ENCODE data around the gene RNASEH1. TPM values are rescaled to one million over a fixed set of nuclear protein-coding genes. Genes with fewer than 3 reads are reported as not detected.

Gene RNASEH1
- total and polyA plus RNA-seq, 2 of the 4 experiments (the other 2 are of a cell fraction), result 23.5 to 23.7 TPM

GRCh38 chr2:3580449-3580848 is 22.3 kb upstream of the RNASEH1 start:
- BruUV-seq (replicated peaks), result no TSS peak
- intact Hi-C loops (cut with micrococcal nuclease) (no loop called here), dilution Hi-C loops (cut with HindIII; ENCODE audit: low sequenced_read_pairs, unreplicated experiment) (no loop called here), in situ Hi-C loops (cut with MboI; ENCODE audit: low sequenced_read_pairs) (no loop called here)
- H4K8ac ChIP-seq (ENCODE audit: low read depth in 2 of 2, low read length in 2 of 2), result no peak overlapping the region
- peaks cover 28 to 51% of the 10 kb centered on the region in 2 experiments; a peak in 3 of 4 replicates for H3K79me1 ChIP-seq (ENCODE audit: low read depth in 1 of 2, low read length in 2 of 2)
- H2AK9ac ChIP-seq (replicated peaks; ENCODE audit: low read depth, low read length, poor library complexity), result no peak overlapping the region
- H3K56ac ChIP-seq (ENCODE audit: extremely low read depth, insufficient read depth, low read length), result no peak overlapping the region
- DNase-seq (no peak), ATAC-seq (ENCODE audit: low read depth) (no peak)
- POLR2A ChIA-PET (ENCODE audit: unreplicated experiment), result interaction anchor here (0.6 kb wide), 1 partner anchor 46 kb away, joined by 3 read pairs; no protein-coding TSS in a partner anchor
- no peak overlapping the region for H3K18ac ChIP-seq (ENCODE audit: low read depth, low read length)
- H2BK5ac ChIP-seq (ENCODE audit: low read depth, low read length, poor library complexity, severe bottlenecking), result no peak overlapping the region
- H2AFZ ChIP-seq (replicated peaks; ENCODE audit: low read length, poor library complexity), result no peak overlapping the region
- no peak overlapping the region for H3K14ac ChIP-seq (replicated peaks; ENCODE audit: low read depth, low read length)
- H3K36me3 ChIP-seq (ENCODE audit: control insufficient read depth, insufficient read depth, low read length), result peaks cover 45% of the 10 kb centered on the region
- CTCF ChIA-PET, result no interaction called here
- H2BK20ac ChIP-seq (ENCODE audit: low read depth, low read length), result no peak overlapping the region
- no peak overlapping the region for H3K4me3 ChIP-seq (ENCODE audit: insufficient read depth, low read depth, low read length)
- H3K27ac ChIP-seq (ENCODE audit: insufficient read depth, low read length), result no peak overlapping the region
- no peak overlapping the region for H4K91ac ChIP-seq (ENCODE audit: insufficient read depth, low read depth, low read length)
- H4K20me1 ChIP-seq (ENCODE audit: insufficient read depth, low read length), result peaks cover 56% of the 10 kb centered on the region
- H3K9me1 ChIP-seq (ENCODE audit: insufficient read depth, low read length), result peaks cover 3% of the 10 kb centered on the region; the same call in 1 of the 2 replicates
- no peaks in the 10 kb centered on the region for H3K9me3 ChIP-seq (ENCODE audit: control insufficient read depth, insufficient read depth, low read length)
- no peaks in the 10 kb centered on the region for H3K27me3 ChIP-seq (ENCODE audit: control insufficient read depth, insufficient read depth, low read length)
- H3K4me2 ChIP-seq (ENCODE audit: low read depth, low read length), result no peak overlapping the region
- no peak for TF ChIP-seq SMC3 (IDR thresholded peaks at IDR 0.05; ENCODE audit: low read depth, low read length)
- TF ChIP-seq MAFK (IDR thresholded peaks at IDR 0.05; ENCODE audit: low read depth, low read length), result no peak
- TF ChIP-seq CEBPB (IDR thresholded peaks at IDR 0.05; ENCODE audit: low read depth, low read length), result no peak
- no peak for TF ChIP-seq RFX5 (IDR thresholded peaks at IDR 0.05; ENCODE audit: low read depth, low read length)
- TF ChIP-seq MXI1 (IDR thresholded peaks at IDR 0.05; ENCODE audit: borderline replicate concordance, low read depth, low read length), result no peak
- no peak for TF ChIP-seq USF2 (IDR thresholded peaks at IDR 0.05; ENCODE audit: low read depth, low read length)
- no peak for TF ChIP-seq RCOR1 (IDR thresholded peaks at IDR 0.05; ENCODE audit: insufficient replicate concordance, low read length)
- TF ChIP-seq RAD21 (IDR thresholded peaks at IDR 0.05; ENCODE audit: low read length), result no peak
- TF ChIP-seq MAZ (IDR thresholded peaks at IDR 0.05; ENCODE audit: borderline replicate concordance, low read depth, low read length), result no peak
- TF ChIP-seq FOS (IDR thresholded peaks at IDR 0.05; ENCODE audit: low read depth, low read length), result no peak
- H2BK120ac ChIP-seq (ENCODE audit: low read depth, low read length), result no peak overlapping the region
- no peak overlapping the region for H3K4ac ChIP-seq (ENCODE audit: low read depth, low read length)
- H3K9ac ChIP-seq (ENCODE audit: low read depth, low read length), result no peak overlapping the region
- H4K5ac ChIP-seq (ENCODE audit: low read depth, low read length), result no peak overlapping the region
- WGBS, 2 experiments (ENCODE audit: extremely low coverage in 2 of 2, insufficient read length in 1 of 2), result 89% methylated on average over 3 of the region's 5 CpGs; no CpG with 5 or more reads in 1 of the 2 experiments
- H2BK15ac ChIP-seq (ENCODE audit: low read depth, low read length), result no peak overlapping the region
- H3K23ac ChIP-seq (ENCODE audit: low read depth, low read length), result no peak overlapping the region
- H3K4me1 ChIP-seq (ENCODE audit: control insufficient read depth, insufficient read depth, low read length), result peaks cover 9% of the 10 kb centered on the region
- no peak overlapping the region for H2AK5ac ChIP-seq (ENCODE audit: low read depth, low read length)
